Inflammatory macrophage treated with lipopolysaccharide for 4 hours (primary cell): Measurements from ENCODE around the gene ANP32B.

Experiments
- DNase-seq: peaks from one replicate; pipeline ENCODE4 v3.0.0-alpha.2; 2020

The ANP32B gene

GRCh38 chr9:98034593-98035546 is 51.7 kb downstream of the ANP32B start:
- peak; percentile 83 for DNase-seq

GRCh38 chr9:98037357-98037756 is 54.2 kb downstream of the ANP32B start:
- peak; percentile 67 for DNase-seq

- no peak for DNase-seq
Measured at GRCh38 chr9:98038958-98039357, 55.8 kb downstream of the ANP32B start.

- no peak for DNase-seq
Measured at GRCh38 chr9:98039607-98040017, 56.5 kb downstream of the ANP32B start.

- no peak for DNase-seq
Measured at GRCh38 chr9:98040212-98040611, 57.1 kb downstream of the ANP32B start.

GRCh38 chr9:98043915-98044314 is 60.8 kb downstream of the ANP32B start:
- peak; percentile 32 for DNase-seq

GRCh38 chr9:98045234-98046179 is 62.4 kb downstream of the ANP32B start:
- DNase-seq: peak; percentile 88

- no peak for DNase-seq
Measured at GRCh38 chr9:98046180-98046543, 63.0 kb downstream of the ANP32B start.

- DNase-seq: peak; percentile 67
Measured at GRCh38 chr9:98047002-98047401, 63.9 kb downstream of the ANP32B start.

- DNase-seq: peak; percentile 27
Measured at GRCh38 chr9:98049288-98050072, 66.3 kb downstream of the ANP32B start.

GRCh38 chr9:98050351-98050750 is 67.2 kb downstream of the ANP32B start:
- DNase-seq: no peak

GRCh38 chr9:98054376-98054951 is 71.3 kb downstream of the ANP32B start:
- DNase-seq: no peak

- DNase-seq: peak; percentile 94
Measured at GRCh38 chr9:98056269-98057137, 73.4 kb downstream of the ANP32B start, which contains the start of gene NANS. Gene NANS (plus strand): TSS chr9:98056732. CDS start chr9:98056809, 77 bp downstream.

GRCh38 chr9:98057138-98057799 is 74.1 kb downstream of the ANP32B start:
- peak; percentile 11 for DNase-seq

- no peak for DNase-seq
Measured at GRCh38 chr9:98062161-98062560, 79.0 kb downstream of the ANP32B start.

- DNase-seq: no peak
Measured at GRCh38 chr9:98064623-98065392, 81.7 kb downstream of the ANP32B start.
